ENCODE data around the gene SUSD1.

SUSD1 gene

DNA sequence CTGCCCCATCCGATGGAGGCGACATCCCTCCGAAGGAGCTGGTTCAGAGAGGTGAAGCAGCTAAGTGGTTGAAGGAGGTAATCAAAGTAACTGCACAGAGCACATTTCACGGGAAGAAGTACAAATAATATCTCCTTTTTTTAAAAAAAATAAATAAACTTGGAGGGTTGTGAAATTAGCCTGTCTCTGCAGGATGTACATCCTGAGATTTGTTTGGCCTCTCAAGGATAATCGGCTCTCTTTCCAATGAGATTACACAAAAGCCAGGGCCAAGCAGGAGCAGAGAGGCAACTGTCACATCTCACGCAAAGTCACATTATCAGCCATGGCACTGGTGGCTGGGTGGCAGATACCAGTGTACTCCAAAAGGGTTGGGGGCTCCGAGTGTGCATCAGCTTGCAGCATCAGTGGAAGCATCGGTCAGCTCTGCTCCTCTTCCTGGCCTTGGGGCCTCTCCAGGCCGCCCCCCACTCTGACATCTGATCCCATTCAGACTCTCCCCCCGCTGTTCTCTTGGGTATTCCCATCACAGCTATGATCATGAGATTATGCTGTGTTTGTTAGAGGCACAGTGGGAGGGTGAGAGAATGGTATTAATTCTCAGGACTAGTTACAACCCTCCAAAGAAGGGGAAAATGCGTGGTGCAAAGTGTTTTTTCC is 168.6 kb downstream of the SUSD1 start:
- DNase-seq, result no peak

- no peak for DNase-seq
Measured at GRCh38 chr9:112005939-112006338, 169.2 kb downstream of the SUSD1 start.

GRCh38 chr9:112003538-112003937 is 171.6 kb downstream of the SUSD1 start:
- DNase-seq, result no peak

DNA sequence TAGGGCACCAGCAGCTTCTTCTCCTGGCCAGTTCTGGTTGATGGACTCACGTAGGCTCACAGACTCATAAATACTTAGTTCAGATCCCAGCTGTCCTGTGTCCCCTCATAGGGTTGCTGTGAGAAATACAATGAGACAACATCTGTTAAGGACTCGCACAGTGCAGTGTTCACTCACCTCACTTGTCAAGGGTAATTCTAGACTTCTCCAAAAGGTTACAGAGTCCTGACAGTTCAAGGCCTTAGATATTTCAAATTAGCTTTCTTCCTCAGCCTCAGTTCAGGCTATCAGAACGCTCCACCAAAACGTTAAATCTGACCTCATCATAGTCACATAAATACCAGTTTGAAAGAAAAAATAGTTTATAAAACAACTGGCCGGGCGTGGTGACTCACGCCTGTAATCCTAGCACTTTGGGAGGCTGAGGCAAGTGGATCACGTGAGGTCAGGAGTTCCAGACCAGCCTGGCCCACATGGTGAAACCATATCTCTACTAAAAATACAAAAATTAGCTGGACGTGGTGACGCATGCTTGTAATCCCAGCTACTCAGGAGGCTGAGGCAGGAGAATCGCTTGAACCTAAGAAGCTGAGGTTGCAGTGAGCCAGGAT is 172.1 kb downstream of the SUSD1 start:
- DNase-seq, result no peak

- DNase-seq, result no peak
Measured at GRCh38 chr9:112002131-112002846, 172.8 kb downstream of the SUSD1 start.

- DNase-seq, result no peak
Measured at GRCh38 chr9:112000743-112001142, 174.4 kb downstream of the SUSD1 start.

- no peak for DNase-seq
Measured at GRCh38 chr9:111999319-111999718, 175.8 kb downstream of the SUSD1 start.

DNA sequence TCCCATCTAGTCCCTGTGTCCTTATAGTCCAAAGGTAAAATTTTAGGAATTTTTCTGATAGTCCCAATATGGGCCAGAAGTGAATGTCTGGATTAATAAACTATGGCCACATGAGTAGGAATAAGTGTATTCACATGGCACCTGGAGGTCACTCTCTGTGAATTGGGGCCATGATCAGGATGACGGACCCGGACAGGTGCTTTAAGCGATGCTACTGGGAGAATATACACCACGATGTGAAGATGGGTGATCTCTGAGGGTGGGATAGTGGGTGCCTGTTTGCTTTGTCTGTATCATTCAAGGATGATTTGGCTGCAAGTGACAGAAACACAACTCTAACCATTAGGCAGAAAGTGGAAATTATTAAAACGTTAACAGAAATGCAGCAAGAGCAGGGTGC is 177.3 kb downstream of the SUSD1 start:
- DNase-seq, result no peak

GRCh38 chr9:111994831-111995458 is 180.2 kb downstream of the SUSD1 start:
- no peak for DNase-seq

GRCh38 chr9:111993319-111993718 is 181.8 kb downstream of the SUSD1 start:
- no peak for DNase-seq

DNA sequence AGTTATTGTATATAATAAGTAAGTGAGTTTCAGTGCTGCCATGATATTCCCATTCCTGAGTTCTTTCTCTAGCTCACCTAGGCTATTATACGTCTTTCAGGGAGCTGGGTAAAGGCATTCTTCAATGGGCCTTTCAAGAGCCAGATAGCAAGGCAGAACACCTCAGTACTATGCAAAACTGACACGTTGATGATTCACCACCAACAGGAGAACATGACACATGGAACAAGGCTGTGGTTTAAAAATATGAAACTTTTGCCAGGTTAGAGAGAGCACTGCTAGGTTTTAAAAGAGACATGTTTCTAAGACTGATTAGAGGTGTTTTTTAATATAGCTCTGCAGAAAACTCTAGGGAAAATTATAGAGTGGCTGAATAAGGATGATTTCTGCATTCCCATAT is 182.6 kb downstream of the SUSD1 start:
- DNase-seq, result no peak

DNA sequence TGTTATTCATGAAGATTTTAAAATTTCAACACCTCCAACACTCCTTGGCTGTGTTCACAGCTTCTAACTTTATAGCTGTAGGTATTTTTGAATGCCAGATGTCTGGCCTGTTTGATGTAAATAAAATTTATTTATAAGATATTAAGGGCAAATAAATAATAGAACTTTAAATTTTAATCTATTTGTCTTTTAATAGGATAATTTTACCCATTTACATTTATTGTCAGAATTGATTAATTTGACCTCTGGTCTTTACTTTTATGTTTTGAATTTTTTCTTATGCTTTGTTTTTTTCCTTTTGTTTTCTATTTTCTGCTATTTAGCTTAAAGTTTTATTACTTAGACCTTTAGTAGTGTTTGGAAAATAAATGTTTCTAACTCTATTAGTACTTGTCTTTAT is 183.9 kb downstream of the SUSD1 start:
- DNase-seq, result no peak
